Placental pericyte (primary cell): ENCODE data around the gene SCN10A. TPM values are rescaled to one million over a fixed set of nuclear protein-coding genes. Genes with fewer than 3 reads are reported as not detected.

Experiments used
- total RNA-seq: library from RNA; depleted of rRNA; stranded (reverse); fragments of >200 nt; gene quantifications from 2 replicates; pipeline ENCODE4 v1.2.3, GENCODE V29; 2012

Gene SCN10A
- not detected in 2 replicates for total RNA-seq

DNA sequence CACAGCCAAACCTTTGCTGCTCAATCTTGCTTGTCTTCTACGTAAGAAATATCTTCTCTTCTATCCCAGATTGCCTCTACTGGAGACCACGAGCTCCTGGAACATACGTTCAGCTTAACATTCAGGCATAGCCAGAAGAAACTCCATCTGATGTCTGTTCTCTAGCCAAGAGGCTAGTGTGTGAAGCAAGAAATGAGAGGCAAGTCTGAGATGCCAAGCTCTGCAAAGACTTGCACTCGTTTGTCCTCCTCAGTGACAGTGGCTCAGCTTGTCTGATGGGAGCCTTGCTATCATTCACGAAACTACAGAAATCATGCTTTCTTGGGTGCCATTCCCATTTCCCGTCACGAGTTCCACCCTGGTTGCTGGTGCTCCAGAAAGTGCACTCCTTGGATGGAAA is at the start of gene SCN10A:
Gene SCN10A (minus strand): TSS at position 192 of the 400 bp plus-strand sequence. CDS start 22,207 bp downstream, outside the sequence.

DNA sequence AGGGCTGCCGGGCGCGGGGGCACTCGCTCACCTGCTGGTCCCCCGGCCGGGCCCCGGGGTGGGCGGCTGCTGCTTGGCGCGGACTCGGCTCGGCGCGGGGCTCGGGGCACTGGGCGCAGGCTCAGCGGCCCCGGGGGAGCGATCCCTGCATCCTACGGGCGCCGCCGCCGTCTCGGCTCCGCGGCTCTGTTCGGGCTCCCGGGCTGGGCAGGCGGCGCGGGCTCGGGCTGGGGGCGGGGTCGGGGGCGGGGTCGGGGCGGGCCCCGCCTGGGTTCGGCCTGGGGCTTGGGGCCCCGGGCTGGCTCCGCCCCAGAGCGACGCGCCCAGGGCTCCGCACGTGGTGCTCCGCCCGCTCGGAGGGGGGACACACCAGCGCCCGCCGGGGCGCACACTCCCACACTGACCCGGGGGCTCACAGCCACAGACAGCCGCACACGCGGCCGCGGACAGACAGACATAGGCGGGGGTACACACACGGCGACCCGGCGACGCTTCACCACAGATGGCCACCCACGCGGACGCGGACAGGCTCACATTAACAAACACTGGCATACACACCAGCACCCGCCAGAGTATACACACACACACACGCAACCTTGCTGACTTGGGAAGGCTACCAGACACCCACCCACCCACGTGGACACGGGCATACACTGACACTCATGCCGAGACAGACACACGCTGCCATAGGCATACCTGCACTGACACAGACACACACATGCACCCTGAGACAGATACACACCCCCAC is 166.3 kb downstream of the SCN10A start, which contains the start of gene SCN5A:
Gene SCN5A (minus strand): TSS at position 188 of the 748 bp plus-strand sequence. CDS start 16,380 bp downstream, outside the sequence.

Other genes with a start within 250 kb of the SCN10A start
- gene SCN5A, start 166.5 kb downstream of the SCN10A start, total RNA-seq = 0.22 and 1.1 TPM in 2 replicates
- gene SCN11A, start 235.7 kb upstream of the SCN10A start, total RNA-seq = under 0.01 TPM in 2 replicates
- 23.2 and 32.2 TPM in 2 replicates for gene WDR48, start 235.8 kb upstream of the SCN10A start, total RNA-seq